NOMO-1 treated with DMSO at 0.1 percent for 48 hours (cell line): Measurements from ENCODE around the gene PROZ.

ENCODE experiments used
- DNase-seq: peaks from one replicate; lab custom pipeline; 2025; ENCODE audit not compliant: unreplicated experiment; lab: John Stamatoyannopoulos, UW

The PROZ gene

GRCh38 chr13:113139577-113139976 is 18.9 kb upstream of the PROZ start:
- no peak for DNase-seq

DNA sequence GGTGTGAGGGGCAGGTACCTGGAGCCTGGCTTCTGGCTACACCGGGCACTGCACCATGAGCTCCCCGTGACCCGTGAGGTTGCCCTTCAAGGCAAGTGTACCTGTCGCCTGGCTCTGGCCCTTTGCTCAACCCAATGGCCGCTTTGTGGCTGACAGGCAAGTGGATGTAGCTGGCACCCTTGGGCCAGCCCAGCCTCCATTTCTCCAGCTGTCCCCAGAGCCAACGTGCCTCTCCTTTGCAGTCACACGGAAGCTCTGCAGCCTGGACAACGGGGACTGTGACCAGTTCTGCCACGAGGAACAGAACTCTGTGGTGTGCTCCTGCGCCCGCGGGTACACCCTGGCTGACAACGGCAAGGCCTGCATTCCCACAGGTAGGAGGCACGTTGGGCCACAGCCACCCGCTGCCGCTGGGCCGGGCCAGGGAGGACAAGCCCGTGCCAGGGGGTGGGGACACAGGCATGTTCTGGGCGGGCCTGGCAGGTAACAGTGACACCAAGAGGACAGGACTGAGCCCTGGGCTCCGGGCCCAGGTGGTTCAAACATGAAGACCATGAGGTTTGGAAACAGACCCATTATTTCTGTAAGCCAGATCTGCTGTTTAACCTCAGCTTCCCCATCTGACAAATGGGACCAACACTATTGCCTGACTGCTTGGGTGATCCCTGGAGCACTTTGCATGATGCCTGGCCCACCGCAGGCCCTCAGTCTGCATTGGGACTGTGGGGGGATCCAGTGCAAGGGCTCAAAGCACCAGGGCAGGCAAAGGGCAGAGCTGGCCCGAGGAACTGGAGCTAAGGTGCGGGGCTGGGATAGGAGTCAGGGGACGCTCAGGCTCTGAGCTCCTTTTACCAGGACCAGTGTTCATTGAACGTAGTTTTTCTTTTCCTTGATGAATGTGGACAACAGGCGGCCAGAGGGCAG is 17.5 kb upstream of the PROZ start:
- no peak for DNase-seq

DNA sequence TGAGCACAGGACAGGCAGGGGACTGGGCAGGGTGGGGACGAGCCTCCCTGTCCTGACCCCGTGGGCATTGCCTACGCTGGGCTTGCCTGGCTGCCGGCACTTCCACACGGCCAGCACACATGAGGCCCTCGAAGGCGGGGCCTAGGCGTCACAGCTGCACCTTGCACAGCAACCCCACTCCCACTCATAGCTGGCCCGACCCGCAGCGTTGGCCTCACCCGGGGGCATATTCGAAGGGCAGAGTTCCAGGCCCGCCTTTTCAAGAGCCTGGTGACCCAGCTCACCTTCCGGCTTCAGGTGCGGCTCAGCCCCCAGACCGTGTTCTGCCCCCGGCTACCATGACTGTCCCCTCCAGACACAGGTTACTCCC is 16.9 kb upstream of the PROZ start:
- DNase-seq = no peak

DNA sequence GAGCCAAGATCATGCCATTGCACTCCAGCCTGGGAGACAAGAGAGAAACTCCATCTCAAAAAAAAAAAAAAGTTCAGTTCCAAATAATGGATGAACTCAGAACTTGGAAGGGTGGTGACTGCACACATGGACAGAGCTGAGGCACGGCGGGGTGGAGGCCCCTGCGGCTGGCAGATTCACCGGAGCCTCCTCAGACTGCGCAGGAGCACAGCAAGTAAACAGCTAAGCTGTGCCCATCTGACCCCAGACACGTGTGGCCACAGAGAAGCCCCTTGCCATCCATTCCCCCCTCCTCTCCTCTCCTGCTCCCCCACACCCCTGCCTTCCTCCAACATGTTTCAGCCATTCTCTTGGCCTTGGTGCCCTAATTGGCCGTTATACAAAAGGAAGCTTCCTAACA is 15.6 kb upstream of the PROZ start:
- no peak for DNase-seq

GRCh38 chr13:113143466-113144254 is 14.8 kb upstream of the PROZ start:
- no peak for DNase-seq

GRCh38 chr13:113144255-113144629 is 14.2 kb upstream of the PROZ start:
- DNase-seq = no peak

GRCh38 chr13:113145496-113145895 is 13.0 kb upstream of the PROZ start:
- DNase-seq = no peak

DNA sequence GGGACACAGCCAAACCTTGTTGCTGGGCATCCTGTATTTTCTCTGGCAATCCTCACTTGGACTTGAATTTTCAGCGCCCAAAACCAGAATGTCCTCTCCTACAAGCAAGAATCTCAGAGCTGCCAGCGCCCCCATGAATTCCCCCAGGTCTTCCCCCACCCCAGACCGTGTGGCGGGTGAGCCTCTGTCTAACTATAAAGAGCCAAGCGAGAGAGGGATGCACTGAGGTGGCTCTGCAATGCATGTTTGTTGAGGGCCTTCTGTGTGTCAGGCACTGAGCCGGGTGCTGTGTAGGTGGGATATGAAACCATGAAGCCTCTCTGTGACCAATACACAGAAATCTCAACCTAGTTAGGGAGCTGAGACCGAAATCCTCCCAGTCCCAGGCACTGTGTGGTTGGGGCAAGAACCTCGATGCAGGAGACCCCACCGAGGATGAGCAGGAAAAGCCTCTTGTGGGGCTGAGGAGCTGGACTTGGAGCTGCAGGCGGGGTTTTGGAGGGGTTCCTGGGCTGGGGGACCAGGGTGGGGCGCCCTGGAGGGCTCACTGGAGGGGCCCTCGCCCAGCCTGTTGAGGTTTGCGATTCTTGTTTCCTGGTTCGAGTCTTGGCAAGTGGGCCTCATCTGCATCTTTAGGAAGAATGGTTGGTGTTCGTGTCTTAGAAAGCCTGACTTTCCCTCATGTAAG is 12.4 kb upstream of the PROZ start:
- DNase-seq = no peak

DNA sequence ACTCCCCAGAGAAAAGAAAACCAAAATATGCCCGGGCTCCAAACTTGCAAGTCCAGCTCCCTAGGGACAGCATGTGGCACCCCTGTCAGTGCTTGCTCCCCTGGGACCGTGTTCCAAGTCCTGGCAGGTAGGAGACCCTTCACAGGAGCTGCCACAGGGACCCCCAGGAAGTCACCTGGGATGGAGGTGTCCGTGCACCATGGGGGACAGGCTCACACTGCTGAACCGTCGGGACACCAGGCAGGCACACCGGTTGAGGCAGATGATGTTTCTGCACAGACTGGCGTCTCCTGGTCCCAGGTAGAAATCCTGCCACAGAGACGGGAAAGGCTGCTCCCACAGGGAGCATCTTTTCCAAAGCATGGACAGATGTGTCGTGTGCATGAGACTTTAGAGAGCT is 11.7 kb upstream of the PROZ start:
- no peak for DNase-seq

- no peak for DNase-seq
These were observed 11.2 kb upstream of the PROZ start for GRCh38 chr13:113147206-113147605.

DNA sequence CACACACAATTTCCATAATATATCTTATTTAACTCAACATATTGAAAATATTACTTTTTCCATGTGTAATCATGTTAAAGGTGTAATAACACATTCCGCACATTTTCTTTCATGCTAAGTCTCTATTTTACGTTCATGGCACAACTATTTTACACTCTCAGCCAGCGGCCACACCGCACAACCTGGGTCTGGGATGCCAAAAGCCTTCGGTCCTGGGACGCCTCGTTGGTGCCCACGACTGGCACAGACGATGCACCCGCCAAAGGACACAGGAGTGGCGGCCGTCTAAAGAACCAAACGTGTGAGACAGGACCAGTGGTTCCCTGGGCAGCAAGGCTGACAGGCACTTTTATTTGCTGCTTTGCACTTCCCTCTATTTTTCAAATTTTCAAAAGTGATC is 10.0 kb upstream of the PROZ start:
- no peak for DNase-seq

- no peak for DNase-seq
These were observed 9.4 kb upstream of the PROZ start for GRCh38 chr13:113148940-113149503.

GRCh38 chr13:113149711-113150549 is 8.5 kb upstream of the PROZ start:
- DNase-seq = no peak

DNA sequence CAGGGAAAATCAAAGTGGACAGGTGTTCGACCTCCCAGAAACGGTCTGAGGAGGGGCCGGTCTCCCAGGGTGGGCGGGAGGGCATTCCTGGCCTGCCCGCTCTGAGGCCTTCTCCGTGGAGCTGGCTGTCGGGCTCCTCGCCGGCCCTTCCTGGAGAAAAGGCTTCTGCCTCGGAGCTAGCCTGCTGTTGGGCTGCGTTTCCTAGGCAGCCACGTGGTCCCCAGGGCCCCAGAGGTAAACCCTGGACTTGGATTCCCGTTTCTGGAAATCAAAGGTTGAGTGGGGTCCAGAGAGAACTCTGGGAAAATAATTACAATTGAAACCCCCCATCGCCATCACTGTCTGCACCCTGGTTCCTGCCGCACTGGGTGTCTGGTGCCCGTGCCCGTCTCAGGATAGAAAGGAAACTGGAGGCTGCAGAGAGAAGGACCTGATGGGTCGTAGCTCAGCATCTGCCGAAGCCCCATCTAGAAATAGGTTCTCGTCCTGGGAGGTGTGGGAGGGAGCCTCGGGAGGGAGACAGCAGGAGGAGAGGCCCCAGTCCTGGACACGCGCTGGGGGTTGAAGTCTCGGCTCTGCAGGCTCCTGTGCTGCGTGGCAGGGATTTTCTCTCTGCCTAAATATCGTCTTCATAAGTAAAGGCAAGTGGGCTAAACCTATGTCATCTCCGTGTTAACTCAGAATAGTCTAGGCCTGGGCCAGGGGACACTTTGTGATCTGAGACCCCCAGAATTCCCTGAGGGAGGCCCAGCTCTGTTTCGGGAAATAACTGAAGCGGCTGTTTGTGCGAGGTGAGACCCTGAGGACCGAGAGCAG is 7.7 kb upstream of the PROZ start:
- no peak for DNase-seq

DNA sequence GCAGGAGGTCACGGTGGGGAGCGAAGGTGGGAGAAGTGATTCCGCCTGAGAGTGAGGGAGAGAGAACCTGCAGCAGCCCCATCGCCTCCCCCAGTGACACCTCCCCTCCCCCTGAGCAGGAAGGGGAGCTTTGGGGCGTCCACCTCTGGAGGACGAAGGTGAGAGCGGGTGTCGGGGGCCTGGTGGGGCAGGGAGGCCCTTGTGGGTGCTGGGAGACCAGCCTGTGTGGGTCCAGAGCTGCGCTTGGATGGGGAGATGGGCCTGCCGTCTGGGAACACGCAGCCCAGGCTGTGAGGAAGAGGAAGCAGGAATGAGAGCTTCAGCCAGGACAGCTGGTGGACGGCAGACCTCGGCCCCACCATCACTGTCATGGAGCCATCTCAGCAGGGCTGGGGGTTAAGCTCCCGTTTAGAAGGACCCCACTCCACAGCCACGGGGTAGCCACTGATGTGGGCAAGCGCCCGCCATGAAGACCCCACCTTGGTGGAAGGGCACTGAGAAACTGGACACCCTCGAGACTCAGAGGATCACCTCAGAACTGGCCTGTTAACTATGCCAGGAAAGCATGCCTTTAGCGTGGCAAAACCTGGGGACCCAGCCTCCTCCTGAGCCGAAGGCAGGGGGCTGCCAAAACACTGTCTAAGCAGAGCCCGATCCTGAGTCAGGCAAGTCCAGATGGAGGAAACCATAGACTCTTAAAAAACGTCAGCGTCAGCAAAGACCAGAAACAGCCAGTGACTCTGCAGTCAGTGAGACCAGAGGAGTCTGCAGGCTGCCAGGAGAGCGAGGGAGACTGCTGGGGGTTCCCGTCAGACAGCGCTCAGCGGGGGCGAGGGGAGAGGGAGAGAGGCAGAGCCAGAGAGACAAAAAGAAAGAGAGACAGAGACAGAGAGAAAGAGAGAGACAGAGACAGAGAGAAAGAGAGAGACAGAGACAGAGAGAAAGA is 6.4 kb upstream of the PROZ start:
- DNase-seq = no peak

DNA sequence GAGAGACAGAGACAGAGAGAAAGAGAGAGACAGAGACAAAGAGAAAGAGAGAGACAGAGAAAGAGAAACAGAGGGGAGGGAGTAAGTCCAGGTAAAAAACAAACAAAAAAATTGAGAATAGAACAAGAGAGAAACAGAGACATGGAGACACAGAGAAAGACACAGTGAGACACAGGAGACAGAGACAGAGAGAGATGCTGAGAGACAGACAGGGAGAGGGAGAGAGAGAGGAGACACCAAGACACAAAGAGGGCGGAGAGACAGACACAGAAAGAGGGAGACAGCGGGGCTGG is 5.8 kb upstream of the PROZ start:
- no peak for DNase-seq

- DNase-seq = no peak
These were observed 5.3 kb upstream of the PROZ start for GRCh38 chr13:113152984-113153809.
